ENCODE measurements around the gene OTOP1. TPM values are rescaled to one million over a fixed set of nuclear protein-coding genes. Genes with fewer than 3 reads are reported as not detected.
"Not testable (repeated sequence)": the region's sequence is repeated elsewhere in the genome, so short reads cannot be mapped to it uniquely, and the experiment has no call there.

Gene OTOP1
- total RNA-seq, 6 experiments from 2014 or later = not detected

DNA sequence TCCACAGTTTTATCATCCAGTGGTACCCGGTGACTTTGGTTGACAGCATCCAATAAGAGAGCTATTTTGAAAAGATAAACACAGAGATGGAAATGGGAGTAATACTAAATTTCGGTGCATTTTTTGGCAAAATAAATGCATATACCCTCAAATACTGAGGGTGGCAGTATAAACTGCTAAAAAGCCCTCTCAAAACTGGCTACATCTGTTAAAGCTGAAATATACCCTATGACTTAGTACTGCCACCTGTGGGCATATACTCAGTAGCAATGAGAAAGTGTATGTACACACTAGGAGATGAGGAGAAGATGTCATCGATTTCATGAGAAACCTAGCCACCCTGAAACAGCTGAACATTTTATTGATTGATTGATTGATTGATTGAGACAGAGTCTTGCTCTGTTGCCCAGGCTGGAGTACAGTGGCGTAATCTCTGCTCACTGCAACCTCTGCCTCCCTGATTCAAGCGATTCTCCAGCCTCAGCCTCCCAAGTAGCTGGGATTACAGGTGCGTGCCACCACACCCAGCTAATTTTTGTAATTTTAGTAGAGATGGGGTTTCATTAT lies 33.5 kb upstream of the OTOP1 start:
- intact Hi-C loops (cut with DNase I) = no loop called here
- no peaks in the 10 kb centered on the region for H3K36me3 ChIP-seq
- no peak for TF ChIP-seq POLR2A (IDR thresholded peaks at IDR 0.05)
- TF ChIP-seq, protein P1, sequence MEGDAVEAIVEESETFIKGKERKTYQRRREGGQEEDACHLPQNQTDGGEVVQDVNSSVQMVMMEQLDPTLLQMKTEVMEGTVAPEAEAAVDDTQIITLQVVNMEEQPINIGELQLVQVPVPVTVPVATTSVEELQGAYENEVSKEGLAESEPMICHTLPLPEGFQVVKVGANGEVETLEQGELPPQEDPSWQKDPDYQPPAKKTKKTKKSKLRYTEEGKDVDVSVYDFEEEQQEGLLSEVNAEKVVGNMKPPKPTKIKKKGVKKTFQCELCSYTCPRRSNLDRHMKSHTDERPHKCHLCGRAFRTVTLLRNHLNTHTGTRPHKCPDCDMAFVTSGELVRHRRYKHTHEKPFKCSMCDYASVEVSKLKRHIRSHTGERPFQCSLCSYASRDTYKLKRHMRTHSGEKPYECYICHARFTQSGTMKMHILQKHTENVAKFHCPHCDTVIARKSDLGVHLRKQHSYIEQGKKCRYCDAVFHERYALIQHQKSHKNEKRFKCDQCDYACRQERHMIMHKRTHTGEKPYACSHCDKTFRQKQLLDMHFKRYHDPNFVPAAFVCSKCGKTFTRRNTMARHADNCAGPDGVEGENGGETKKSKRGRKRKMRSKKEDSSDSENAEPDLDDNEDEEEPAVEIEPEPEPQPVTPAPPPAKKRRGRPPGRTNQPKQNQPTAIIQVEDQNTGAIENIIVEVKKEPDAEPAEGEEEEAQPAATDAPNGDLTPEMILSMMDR (IDR thresholded peaks at IDR 0.05) = peak; percentile 53 to 64 (median 62)
- H3K4me3 ChIP-seq = peak overlapping the region in 2 of 3 donors; percentile 28 to 47
- peaks cover 0 to 24% (median 4%) of the 10 kb centered on the region in 4 donors for H3K4me1 ChIP-seq
- DNase-seq (peak in 1 of 3 donors; percentile 16), ATAC-seq (peak; percentile 79 to 89 (median 86))
- peak overlapping the region; percentile 37 to 84 (median 40) for H3K27ac ChIP-seq
- 14% methylated on average over 4 of the region's 6 CpGs for WGBS (ENCODE audit: insufficient coverage, low coverage, low lambda C conversion rate, missing lambda C conversion rate)
- no peaks in the 10 kb centered on the region for H3K9me3 ChIP-seq
- no peaks in the 10 kb centered on the region for H3K27me3 ChIP-seq

DNA sequence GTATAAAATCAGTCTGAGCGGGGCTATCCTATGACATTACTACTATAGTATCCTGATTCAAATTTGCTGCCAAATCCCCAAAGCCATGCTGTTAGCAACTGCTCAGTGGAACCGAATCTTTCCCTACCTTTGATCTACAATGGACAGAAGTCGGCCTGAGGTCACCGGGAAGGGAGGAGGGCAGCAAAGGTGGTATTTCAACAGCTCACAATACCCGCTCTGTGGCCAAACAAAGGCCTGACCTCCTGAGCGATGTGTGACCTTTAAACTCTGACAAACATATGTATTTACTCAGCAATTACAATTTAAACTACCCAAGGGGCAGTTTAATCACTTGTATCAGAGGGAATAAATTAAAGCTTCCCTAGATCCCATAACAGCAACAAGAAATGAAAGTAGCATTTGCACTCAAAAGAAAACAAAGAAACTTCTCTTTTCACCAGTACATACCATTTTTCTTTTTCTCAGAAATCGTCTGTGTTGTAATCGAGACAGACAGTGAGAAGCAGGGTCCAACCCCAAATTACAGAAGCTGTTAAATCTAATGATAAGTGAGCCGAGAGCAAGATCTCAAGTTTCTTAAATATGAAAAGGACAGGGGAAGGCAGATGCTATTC lies 32.9 kb upstream of the OTOP1 start:
- intact Hi-C loops (cut with DNase I) = loop anchor here in 1 of 2 donors (10.0 kb wide), 1 partner anchor 75 kb away; no protein-coding TSS in a partner anchor
- H3K27me3 ChIP-seq = no peaks in the 10 kb centered on the region
- peak overlapping the region; percentile 37 to 84 (median 40) for H3K27ac ChIP-seq
- 25% methylated on average over 9 of the region's 9 CpGs for WGBS (ENCODE audit: insufficient coverage, low coverage, low lambda C conversion rate, missing lambda C conversion rate)
- peak overlapping the region in 2 of 3 donors; percentile 28 to 47 for H3K4me3 ChIP-seq
- H3K9me3 ChIP-seq = no peaks in the 10 kb centered on the region
- DNase-seq (peak; percentile 76 to 87 (median 84)), ATAC-seq (peak; percentile 90 to 97 (median 94))
- peaks cover 0 to 31% (median 4%) of the 10 kb centered on the region in 4 donors for H3K4me1 ChIP-seq
- TF ChIP-seq POLR2A (IDR thresholded peaks at IDR 0.05) = no peak
- TF ChIP-seq, protein P1 (IDR thresholded peaks at IDR 0.05) = no peak
- no peaks in the 10 kb centered on the region for H3K36me3 ChIP-seq

DNA sequence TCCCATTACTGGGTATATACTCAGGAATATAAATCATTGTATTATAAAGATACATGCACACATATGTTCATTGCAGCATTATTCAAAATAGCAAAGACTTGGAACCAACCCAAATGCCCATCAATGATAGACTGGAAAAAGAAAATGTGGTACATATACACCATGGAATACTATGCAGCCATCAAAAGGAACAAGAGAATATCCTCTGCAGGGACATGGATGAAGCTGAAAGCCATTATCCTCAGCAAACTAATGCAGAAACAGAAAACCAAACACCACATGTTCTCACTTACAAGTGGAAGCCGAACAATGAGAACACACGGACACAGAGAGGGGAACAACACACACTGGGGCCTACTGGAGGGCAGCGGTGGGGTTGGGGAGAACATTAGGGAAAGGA lies 31.0 kb upstream of the OTOP1 start:
- intact Hi-C loops (cut with DNase I) = loop anchor here in 1 of 2 donors (10.0 kb wide), 1 partner anchor 77 kb away; no protein-coding TSS in a partner anchor
- ATAC-seq, H3K27me3 ChIP-seq, H3K27ac ChIP-seq, H3K9me3 ChIP-seq, DNase-seq, H3K36me3 ChIP-seq, H3K4me3 ChIP-seq: not testable (repeated sequence)
- 75% methylated on average over 3 of the region's 3 CpGs for WGBS (ENCODE audit: insufficient coverage, low coverage, low lambda C conversion rate, missing lambda C conversion rate)
- peaks cover 0 to 36% (median 4%) of the 10 kb centered on the region in 4 donors for H3K4me1 ChIP-seq

DNA sequence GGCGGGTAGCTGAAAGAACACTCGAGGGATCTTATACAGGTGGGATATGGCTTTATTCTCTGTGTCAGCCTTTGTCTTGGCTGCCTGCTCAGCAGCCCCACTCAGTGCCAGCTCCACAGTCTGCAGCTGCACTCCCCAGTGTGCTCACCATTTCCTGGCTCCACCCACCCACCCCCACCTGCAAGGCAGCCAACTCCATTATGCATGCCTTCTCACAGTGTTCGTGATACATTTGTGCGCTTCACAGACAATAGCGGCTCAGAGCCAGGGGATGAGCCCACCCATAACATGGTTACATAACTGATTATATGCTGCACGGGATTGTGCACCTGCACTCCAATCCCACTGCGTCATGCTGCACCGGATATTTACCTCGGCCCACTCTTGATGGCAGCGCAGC lies 30.1 kb upstream of the OTOP1 start:
- WGBS (ENCODE audit: insufficient coverage, low coverage, low lambda C conversion rate, missing lambda C conversion rate) = 79% methylated on average over 6 of the region's 10 CpGs
- TF ChIP-seq, protein P1 (IDR thresholded peaks at IDR 0.05) = no peak
- no peak for TF ChIP-seq POLR2A (IDR thresholded peaks at IDR 0.05)
- intact Hi-C loops (cut with DNase I) = loop anchor here in 1 of 2 donors (10.0 kb wide), 1 partner anchor 78 kb away; no protein-coding TSS in a partner anchor
- Histone ChIP-seq H3K9me3 (no peaks in the 10 kb centered on the region), H3K27me3 (no peaks in the 10 kb centered on the region), H3K4me3 (no peak overlapping the region), H3K36me3 (no peaks in the 10 kb centered on the region), H3K27ac (no peak overlapping the region), H3K4me1 (peaks cover 0 to 36% (median 4%) of the 10 kb centered on the region in 4 donors)
- DNase-seq = no peak
- ATAC-seq = no peak

DNA sequence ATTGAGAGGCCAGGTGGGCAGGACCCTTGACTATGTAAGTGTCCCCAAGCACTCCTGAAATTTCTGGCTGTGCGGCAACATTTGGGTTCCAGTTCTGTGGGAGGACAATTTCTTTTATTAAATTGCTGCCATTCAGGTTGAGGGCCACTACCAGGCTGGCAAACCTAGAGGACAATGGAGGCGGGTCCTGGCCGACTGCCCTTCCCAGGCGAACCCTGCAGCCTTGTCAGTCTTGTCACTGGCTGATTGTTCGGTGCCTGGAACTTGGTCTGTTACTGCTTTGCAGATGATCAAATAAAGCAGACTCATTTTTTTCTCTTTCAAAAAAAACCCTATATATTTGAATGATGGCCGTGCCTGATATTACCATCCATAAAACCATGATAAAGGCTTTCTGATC lies 27.9 kb upstream of the OTOP1 start:
- ATAC-seq (peak; percentile 61 to 80 (median 73)), DNase-seq (peak; percentile 67 to 84 (median 82))
- intact Hi-C loops (cut with DNase I) = loop anchor here (5.0 to 10.0 kb wide), 2 partner anchors 78 to 80 kb away; no protein-coding TSS in a partner anchor

More for the DNA sequence above, 27.9 kb upstream of the OTOP1 start:
- no peak overlapping the region for H3K4me3 ChIP-seq
- TF ChIP-seq POLR2A (IDR thresholded peaks at IDR 0.05) = no peak
- TF ChIP-seq, protein P1 (IDR thresholded peaks at IDR 0.05) = no peak
- H3K9me3 ChIP-seq = no peaks in the 10 kb centered on the region
- 28% methylated on average over 6 of the region's 6 CpGs for WGBS (ENCODE audit: insufficient coverage, low coverage, low lambda C conversion rate, missing lambda C conversion rate)
- H3K27me3 ChIP-seq = no peaks in the 10 kb centered on the region
- peak overlapping the region in 1 of 3 donors; percentile 18 for H3K27ac ChIP-seq
- H3K36me3 ChIP-seq = no peaks in the 10 kb centered on the region
- H3K4me1 ChIP-seq = peaks cover 0 to 24% (median 0%) of the 10 kb centered on the region in 4 donors
